Measurements from ENCODE around the gene BRICD5.

BRICD5 gene

DNA sequence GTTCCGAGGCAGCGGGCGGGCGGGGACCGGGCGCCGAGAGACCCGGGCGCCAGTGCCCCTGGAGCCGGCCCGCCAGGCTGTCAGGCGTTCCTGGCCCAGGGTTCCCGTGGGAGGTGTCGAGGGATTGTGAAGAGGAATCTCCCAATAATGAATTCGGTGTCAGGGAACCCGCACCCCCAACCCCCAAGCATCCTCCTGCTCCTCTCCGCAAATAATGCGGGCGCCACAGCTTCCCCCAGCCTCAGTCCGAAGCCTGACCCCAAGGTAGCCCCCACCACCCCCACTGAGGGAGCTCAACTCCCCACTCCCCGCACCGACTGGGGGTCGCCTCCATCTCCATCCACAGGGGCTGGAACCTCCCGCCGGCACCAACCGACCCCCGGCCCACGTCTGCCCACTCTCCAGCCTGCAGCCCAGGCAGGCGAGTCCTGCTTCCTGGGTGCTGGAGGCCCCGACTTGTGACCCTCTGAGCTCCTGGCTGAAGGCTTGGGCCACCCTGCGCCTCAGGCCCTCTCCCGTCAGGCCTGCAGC is 13.6 kb downstream of the BRICD5 start:
- TF ChIP-seq, protein P1, sequence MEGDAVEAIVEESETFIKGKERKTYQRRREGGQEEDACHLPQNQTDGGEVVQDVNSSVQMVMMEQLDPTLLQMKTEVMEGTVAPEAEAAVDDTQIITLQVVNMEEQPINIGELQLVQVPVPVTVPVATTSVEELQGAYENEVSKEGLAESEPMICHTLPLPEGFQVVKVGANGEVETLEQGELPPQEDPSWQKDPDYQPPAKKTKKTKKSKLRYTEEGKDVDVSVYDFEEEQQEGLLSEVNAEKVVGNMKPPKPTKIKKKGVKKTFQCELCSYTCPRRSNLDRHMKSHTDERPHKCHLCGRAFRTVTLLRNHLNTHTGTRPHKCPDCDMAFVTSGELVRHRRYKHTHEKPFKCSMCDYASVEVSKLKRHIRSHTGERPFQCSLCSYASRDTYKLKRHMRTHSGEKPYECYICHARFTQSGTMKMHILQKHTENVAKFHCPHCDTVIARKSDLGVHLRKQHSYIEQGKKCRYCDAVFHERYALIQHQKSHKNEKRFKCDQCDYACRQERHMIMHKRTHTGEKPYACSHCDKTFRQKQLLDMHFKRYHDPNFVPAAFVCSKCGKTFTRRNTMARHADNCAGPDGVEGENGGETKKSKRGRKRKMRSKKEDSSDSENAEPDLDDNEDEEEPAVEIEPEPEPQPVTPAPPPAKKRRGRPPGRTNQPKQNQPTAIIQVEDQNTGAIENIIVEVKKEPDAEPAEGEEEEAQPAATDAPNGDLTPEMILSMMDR (IDR thresholded peaks at IDR 0.05) = no peak

DNA sequence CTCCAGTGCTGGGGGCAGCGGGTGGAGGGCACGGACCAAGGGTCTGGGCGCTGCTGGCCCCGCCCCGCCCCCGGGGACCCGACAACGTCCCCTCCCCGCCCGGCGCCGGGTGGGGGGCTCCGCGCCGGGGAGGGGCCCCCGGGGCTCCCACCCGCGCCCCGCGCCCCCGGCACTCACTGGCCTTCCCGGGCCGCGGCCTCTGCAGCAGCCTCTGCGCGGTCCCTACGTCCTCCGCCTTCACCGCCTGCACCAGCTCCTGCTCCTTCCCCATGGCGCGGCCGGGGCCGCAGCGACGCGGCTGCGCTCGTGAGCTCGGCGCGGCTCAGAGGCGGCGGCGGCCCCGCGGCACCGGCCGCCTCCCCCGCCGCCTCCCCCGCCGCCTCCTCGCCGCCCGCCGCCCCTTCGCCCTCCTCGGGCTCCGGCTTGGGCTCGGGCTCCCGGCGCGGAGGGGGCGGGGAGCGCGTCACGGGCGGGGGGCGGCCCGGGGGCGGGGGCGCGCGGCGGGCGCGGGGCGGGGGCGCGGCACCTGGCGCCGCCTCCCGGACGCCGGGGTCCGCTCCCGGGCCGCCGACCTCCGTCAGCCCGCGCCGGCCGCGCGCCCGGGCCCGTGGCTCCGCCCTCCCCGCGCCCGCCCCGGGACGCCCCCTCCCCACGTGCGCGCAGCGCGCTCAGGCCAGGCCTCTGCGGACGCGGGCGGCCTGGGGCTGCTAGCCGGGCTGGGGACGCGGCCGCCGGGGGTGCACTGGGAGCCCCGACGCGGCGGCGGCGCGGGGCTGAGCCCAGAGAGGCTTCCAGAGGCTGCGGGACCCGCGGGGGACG is 14.3 kb downstream of the BRICD5 start, which contains the start of gene CASKIN1:
Gene CASKIN1, minus strand, starts transcription at position 444 of the 819 bp plus-strand sequence. Its CDS starts 173 bp downstream, at position 271.
- TF ChIP-seq, protein P1 (IDR thresholded peaks at IDR 0.05) = no peak

DNA sequence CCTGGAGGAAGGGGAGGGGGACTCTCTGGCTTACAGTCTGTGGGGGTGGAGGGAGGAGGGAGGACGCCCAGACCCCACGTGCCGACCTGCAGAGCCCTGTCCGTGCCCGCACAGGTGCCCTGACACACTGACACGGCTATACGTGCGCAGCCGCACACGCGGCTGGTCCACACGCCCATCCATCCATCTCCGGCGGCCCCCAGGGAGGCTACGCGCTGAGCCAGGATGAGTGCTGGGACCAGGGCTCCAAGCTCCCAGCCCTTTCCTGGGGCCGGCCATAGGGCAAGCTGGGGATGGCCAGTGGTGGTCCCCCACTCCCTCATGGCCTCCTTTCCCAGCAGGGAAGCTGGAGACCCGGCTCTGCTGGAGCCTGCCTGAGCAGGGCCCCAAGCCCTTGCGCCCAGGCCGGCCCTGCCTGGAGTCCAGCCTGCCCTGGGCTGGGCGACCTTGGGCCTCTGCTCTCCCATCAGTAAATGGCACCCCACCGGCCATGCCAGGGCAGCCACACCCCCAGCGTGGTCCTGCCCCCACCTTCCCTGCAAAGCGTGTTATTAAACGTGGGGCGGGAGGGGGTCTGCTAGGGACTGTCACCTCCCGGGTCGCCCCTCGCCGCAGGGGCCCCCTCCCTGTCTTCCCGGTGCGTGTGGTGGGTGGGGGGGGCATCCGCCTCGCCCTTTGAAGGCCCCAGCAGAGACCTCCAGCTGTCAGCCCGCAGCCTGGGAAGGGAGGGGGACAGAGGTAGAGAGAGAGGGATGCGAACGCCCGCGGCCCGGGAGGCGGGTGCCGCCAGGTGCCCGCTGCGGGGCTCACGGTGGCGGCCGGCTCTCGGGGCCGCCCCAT is 15.1 kb downstream of the BRICD5 start:
- TF ChIP-seq, protein P1 (IDR thresholded peaks at IDR 0.05) = no peak

DNA sequence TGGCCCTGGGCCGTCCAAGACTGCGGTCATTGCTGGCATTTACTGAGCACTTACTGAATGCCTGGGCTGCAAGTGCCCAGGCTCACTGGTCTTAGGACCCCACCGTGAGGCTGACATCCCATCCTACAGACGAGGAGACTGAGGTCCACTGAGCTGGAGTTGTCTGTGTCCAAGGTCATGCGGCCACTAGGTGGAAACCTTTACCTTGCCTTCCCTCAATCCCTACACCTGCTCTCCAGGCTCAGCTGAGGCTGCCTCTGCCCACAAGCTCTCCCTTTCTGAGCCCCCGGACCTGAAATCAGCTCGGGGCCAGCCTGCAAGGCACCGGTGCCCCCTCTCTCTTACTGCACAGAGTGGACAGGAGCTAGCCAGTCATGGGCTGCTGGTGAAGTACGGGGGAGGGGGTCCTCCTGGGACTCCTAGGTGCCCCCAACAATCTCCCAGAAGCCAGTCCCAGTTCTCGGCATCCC is 15.8 kb downstream of the BRICD5 start:
- TF ChIP-seq, protein P1 (IDR thresholded peaks at IDR 0.05) = peak; percentile 71

DNA sequence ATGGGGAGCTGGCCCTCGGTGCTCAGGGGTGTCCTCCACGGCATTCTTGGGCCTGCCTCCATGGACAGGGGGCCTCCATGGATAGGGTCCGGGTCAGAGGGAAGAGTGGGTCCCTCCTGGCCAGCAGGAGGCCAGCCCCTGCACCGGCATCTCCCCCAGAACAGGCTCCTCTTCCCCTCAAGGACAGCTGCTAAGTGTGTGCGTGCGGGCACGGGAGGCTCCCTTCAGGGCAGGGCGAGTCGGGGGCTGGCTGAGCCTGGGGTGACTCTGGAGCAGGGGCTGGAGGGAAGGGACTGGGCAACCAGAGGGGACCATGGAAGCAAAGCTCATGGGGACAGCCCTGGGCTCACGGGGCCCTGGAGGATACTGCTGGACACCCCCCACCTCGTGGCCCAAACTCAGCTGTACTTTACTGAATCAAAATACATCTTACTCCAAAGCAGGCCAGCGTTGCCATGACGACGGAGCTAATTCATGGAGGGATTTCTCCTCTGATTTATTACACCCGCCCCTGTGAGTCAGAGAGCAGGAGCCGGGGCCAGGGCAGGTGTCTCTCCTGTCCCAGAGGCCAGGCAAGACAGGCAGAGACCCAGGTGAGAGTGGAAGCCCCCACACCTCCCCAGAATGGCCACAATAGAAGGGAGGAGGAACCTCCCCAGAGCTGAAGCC is 16.4 kb downstream of the BRICD5 start:
- TF ChIP-seq, protein P1 (IDR thresholded peaks at IDR 0.05) = no peak

DNA sequence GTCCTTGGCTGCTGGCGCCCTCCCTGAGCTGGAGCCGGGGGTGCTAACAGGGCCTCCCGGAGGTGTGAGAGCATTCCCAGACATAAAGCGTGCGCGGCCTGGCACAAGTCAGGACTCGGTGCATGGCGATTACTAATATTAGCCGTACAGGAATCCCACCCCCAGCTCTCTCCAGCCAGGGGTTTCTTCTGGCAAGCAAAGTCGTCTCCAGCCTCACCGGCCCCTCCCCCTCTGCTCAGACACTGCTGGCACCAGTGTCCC is 19.3 kb downstream of the BRICD5 start:
- TF ChIP-seq, protein P1 (IDR thresholded peaks at IDR 0.05) = no peak
